CD4-positive, alpha-beta T cell treated with Interleukin-17A for 1 hour (primary cell): ENCODE data around the gene GLRX5.
"Not testable (repeated sequence)": the region's sequence is repeated elsewhere in the genome, so short reads cannot be mapped to it uniquely, and the experiment has no call there.

ENCODE experiments used
- DNase-seq: peaks from one replicate; pipeline ENCODE4 v3.0.0-alpha.2; 2020

Gene GLRX5

GRCh38 chr14:95499354-95499750, 35.5 kb upstream of the GLRX5 start:
- DNase-seq, result no peak

DNA sequence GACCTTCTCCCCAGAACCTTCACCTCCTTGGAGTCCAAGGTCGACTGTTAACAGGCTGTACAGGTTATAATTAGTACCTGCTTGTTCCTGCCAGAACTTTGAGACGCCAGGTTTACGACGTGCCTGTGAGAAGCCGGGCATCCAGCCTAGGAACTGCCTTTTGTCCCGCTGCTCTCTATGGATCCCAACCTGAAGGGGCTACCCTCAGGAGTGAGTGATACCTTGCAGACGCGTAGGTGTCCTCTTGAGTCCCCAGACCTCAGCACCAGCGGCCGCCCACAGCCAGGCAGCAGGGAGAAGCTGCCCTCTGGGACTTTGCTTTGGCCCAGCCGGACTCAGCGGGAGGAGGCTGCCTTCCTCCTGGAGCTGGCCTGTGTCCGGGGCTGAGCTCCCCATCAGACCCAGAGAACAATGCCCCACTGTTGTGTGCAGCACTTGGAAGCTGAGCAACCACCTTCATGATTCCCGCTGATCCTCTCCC, 34.6 kb upstream of the GLRX5 start:
- no peak for DNase-seq

DNA sequence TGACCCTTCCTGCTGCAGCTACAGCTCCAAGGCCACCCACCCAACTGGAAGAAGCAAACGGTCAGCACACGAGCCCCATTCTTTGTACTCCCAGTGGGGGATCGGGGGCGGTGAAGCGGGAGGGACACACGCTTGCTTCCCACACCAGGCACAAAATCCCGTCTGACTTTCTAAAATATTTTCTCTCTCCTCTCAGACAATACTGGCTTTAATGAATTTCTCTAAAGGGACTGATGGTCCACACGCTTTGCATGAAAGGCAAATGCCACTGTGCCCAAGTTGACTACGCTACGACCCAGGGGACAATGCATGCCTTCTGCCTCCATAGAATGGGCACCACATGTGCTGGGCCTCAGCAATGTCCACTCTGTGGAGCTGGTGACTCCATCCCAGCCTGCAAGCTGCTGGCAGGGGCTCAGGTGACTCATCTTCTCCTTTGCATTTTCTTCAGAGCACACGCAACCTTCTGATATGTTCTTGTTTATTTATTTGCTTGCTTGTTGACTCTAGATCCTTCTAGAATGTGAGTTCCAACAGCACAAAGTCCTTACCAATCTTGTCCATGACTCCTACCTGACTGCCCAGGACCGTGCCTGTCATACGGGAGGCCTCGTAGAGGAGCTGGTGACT, 34.0 kb upstream of the GLRX5 start:
- DNase-seq, result no peak

DNA sequence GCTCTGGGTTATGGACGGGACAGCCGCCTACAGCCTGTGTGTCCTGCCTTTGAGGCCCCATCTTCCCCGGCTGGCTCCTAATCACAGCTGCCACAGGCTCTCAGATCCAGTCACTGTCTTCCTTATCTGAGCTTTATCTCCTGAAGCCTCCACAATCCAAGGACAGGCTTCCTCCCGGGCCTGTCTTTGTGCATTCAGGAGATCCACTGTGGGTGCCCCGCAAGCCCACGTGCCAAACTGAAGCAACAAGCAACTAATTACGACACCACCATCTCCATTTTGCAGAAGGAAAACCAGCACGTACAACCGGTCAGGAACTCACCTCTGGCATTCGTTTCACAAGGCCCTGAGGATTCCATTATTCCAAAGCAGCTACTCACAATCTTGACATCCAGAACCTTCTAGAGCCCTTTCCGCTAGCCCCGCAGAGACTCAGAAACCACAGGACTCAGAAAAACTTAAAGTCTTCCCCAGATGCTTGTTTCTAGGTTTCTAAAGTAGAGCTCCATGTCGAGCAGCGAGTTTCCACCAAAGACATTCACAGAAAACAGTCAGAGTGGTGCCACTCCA, 32.4 kb upstream of the GLRX5 start:
- DNase-seq, result no peak

- no peak for DNase-seq
These were observed 31.3 kb upstream of the GLRX5 start for GRCh38 chr14:95503365-95504134.

DNA sequence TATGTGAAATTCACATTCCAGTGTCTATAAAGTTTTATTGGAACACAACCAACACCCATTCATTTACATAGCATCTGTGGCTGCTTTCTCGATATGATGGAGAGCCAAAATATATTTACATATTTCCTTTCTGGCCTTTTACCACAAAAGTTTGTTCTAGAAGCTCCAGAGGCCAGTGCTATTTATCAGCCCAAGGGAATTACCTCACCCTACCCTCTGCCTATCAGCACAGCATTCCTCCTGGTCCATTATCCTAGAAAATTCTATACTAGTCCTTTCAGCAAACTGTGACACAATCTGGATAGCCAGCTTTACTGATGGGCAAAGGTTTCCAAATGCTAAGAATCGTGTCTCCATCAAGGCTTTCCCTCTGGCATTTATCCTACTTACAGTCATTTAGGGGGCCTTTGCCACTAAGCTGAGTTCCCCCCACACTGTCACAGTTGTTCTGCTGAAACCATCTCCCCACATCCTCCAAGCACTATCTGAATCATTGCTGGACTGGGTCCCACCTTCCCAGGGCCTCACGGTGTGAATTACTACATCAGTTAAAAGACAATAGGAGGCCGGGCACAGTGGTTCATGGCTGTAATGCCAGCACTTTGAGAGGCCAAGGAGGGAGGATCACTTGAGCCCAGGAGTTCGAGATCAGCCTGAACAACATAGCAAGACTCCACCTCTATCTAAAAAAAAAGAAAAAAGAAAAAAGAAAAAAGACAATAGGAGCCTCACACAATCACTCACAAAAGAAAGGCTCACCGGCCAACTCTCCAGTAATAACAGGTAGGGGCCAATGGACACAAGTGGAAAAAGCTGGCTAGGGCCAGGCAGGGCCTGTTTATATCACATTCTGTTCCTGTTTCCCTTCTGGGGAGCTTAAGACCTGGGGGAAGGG, 30.5 kb upstream of the GLRX5 start:
- DNase-seq, result no peak

- no peak for DNase-seq
These were observed 29.7 kb upstream of the GLRX5 start for GRCh38 chr14:95505030-95505589.

GRCh38 chr14:95507174-95507573, 27.7 kb upstream of the GLRX5 start:
- no peak for DNase-seq

GRCh38 chr14:95507701-95508103, 27.1 kb upstream of the GLRX5 start:
- DNase-seq, result peak; percentile 45

- no peak for DNase-seq
These were observed 26.5 kb upstream of the GLRX5 start for GRCh38 chr14:95508377-95508776.

GRCh38 chr14:95509495-95509894, 25.4 kb upstream of the GLRX5 start:
- DNase-seq, result no peak

GRCh38 chr14:95510344-95510743, 24.5 kb upstream of the GLRX5 start:
- DNase-seq, result not testable (repeated sequence)

DNA sequence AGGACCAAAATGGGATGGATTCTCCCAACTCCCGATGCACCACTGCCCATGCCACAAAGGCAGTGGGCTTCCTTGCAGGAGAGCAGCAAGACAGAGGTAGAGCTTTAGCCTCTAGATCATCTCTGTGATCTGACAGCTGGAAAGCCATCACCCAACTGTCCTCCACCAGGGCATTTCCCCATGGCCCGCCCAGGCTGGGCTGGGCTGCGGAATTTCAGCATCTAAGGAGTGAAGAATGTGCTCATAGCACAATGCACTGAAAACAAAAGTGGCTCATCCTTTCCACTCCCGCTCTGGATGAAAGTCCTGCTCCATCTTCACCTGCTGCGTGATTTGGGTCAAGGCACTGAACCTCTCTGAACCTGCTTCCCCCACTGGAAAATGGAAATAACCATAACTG, 24.0 kb upstream of the GLRX5 start:
- no peak for DNase-seq

GRCh38 chr14:95511687-95512086, 23.2 kb upstream of the GLRX5 start:
- DNase-seq, result no peak

- DNase-seq, result no peak
These were observed 21.6 kb upstream of the GLRX5 start for GRCh38 chr14:95513291-95513690.

- DNase-seq, result no peak
These were observed 20.4 kb upstream of the GLRX5 start for GRCh38 chr14:95514131-95515079.

DNA sequence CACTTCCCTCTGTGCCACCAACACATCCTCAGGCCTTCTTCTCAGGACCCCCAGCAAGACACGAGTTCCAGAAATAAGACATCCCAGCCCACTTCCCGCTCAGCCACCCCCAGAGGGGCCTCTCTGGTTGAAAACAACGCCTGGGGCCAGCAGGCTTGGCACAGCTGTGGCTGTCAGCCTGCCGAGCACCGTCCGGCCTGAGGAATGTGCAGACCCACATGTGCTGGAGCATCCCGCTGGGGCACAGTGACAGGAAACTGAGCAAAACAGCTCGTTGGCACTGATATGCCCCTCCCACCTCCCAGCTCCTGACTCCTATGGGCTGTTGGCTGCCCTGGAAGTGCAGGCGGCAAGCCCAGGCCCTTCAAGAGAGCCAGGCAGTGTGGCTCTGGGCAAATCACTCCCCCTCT, 19.8 kb upstream of the GLRX5 start:
- peak; percentile 26 for DNase-seq

GRCh38 chr14:95515596-95516552, 19.0 kb upstream of the GLRX5 start:
- DNase-seq, result peak; percentile 86

- peak; percentile 60 for DNase-seq
These were observed 18.2 kb upstream of the GLRX5 start, which contains the start of gene SYNE3 for GRCh38 chr14:95516554-95517181. Gene SYNE3, minus strand, starts transcription at chr14:95516650. Its CDS starts 40,829 bp downstream, at chr14:95475821.
